22Rv1 (cell line): ENCODE measurements around the gene PKHD1.
A peak's percentile ranks its signal among the peaks of the same experiment; 100 is the strongest.

Experiments
- H3K27ac ChIP-seq: fragments of 450-650 bp; 2 replicates; pipeline ENCODE4 v1.5.1; 2017
- CTCF ChIP-seq: fragments of 450-650 bp; IDR thresholded peaks from 2 replicates; pipeline ENCODE4 v1.5.1; 2017; ENCODE audit warnings: mild to moderate bottlenecking
- ZFX ChIP-seq: fragments of 450-650 bp; IDR thresholded peaks from 2 replicates; pipeline ENCODE4 v1.6.1; 2017; ENCODE audit warnings: antibody characterized with exemption, borderline replicate concordance

PKHD1 gene

GRCh38 chr6:52106994-52107393 lies 19.6 kb upstream of the PKHD1 start:
- TF ChIP-seq ZFX (no peak), CTCF (no peak)
- H3K27ac ChIP-seq: no peak overlapping the region

GRCh38 chr6:52104979-52105378 lies 17.6 kb upstream of the PKHD1 start:
- TF ChIP-seq ZFX: no peak
- TF ChIP-seq CTCF: no peak; the same call in 1 of the 2 replicates
- H3K27ac ChIP-seq: no peak overlapping the region

GRCh38 chr6:52103623-52104022 lies 16.2 kb upstream of the PKHD1 start:
- TF ChIP-seq CTCF: no peak
- no peak for TF ChIP-seq ZFX
- H3K27ac ChIP-seq: no peak overlapping the region

GRCh38 chr6:52102405-52102804 lies 15.0 kb upstream of the PKHD1 start:
- no peak for TF ChIP-seq CTCF
- TF ChIP-seq ZFX: no peak
- no peak overlapping the region for H3K27ac ChIP-seq

- TF ChIP-seq ZFX (no peak), CTCF (peak; percentile 24; the same call in 1 of the 2 replicates)
- no peak overlapping the region for H3K27ac ChIP-seq
These were observed 11.3 kb upstream of the PKHD1 start for GRCh38 chr6:52098721-52099120.

- no peak for TF ChIP-seq ZFX
- TF ChIP-seq CTCF: no peak
These were observed 2.4 kb upstream of the PKHD1 start for GRCh38 chr6:52089758-52090348.

GRCh38 chr6:52086741-52087140 lies 672 bp downstream of the PKHD1 start:
- TF ChIP-seq CTCF: no peak
- TF ChIP-seq ZFX: no peak
- H3K27ac ChIP-seq: peak overlapping the region; percentile 53

More at GRCh38 chr6:52089758-52090348, 2.4 kb upstream of the PKHD1 start:
- no peak overlapping the region for H3K27ac ChIP-seq
